Stimulated activated CD4-positive, alpha-beta T cell treated with anti-CD3 and anti-CD28 coated beads, Interleukin-4, amount 100 ng/mL, for 1 hour (primary cell): ENCODE results near the gene MSX1.
"Not testable (repeated sequence)": the region's sequence is repeated elsewhere in the genome, so short reads cannot be mapped to it uniquely, and the experiment has no call there.

Experiments
- DNase-seq: peaks from one replicate; pipeline ENCODE4 v3.0.0-alpha.2; 2020

The MSX1 gene

GRCh38 chr4:4859325-4859798 lies at the start of gene MSX1:
Gene MSX1 (plus strand): TSS chr4:4859665. CDS start chr4:4859900, 235 bp downstream.
- peak; percentile 56 for DNase-seq

- DNase-seq: no peak
These were observed 49.2 kb upstream of the MSX1 start for GRCh38 chr4:4810092-4810774.

- no peak for DNase-seq
These were observed 48.7 kb upstream of the MSX1 start for GRCh38 chr4:4810778-4811177.

- DNase-seq: no peak
These were observed 47.2 kb upstream of the MSX1 start for GRCh38 chr4:4812145-4812794.

- DNase-seq: no peak
These were observed 40.9 kb upstream of the MSX1 start for GRCh38 chr4:4818415-4819212.

GRCh38 chr4:4819213-4819606 lies 40.3 kb upstream of the MSX1 start:
- DNase-seq: no peak

- no peak for DNase-seq
These were observed 39.2 kb upstream of the MSX1 start for GRCh38 chr4:4820261-4820660.

GRCh38 chr4:4820739-4821138 lies 38.7 kb upstream of the MSX1 start:
- DNase-seq: no peak

GRCh38 chr4:4821577-4821976 lies 37.9 kb upstream of the MSX1 start:
- no peak for DNase-seq

GRCh38 chr4:4822286-4822685 lies 37.2 kb upstream of the MSX1 start:
- DNase-seq: not testable (repeated sequence)

GRCh38 chr4:4823621-4824162 lies 35.8 kb upstream of the MSX1 start:
- DNase-seq: no peak

- DNase-seq: no peak
These were observed 35.2 kb upstream of the MSX1 start for GRCh38 chr4:4824232-4824631.

GRCh38 chr4:4825431-4825830 lies 34.0 kb upstream of the MSX1 start:
- DNase-seq: no peak

GRCh38 chr4:4829837-4830236 lies 29.6 kb upstream of the MSX1 start:
- DNase-seq: no peak

GRCh38 chr4:4831266-4831665 lies 28.2 kb upstream of the MSX1 start:
- no peak for DNase-seq

GRCh38 chr4:4831825-4832224 lies 27.6 kb upstream of the MSX1 start:
- DNase-seq: no peak

GRCh38 chr4:4836044-4836443 lies 23.4 kb upstream of the MSX1 start:
- DNase-seq: no peak

- DNase-seq: no peak
These were observed 22.1 kb upstream of the MSX1 start for GRCh38 chr4:4837316-4837715.

- DNase-seq: no peak
These were observed 21.2 kb upstream of the MSX1 start for GRCh38 chr4:4838051-4838935.

- DNase-seq: no peak
These were observed 20.3 kb upstream of the MSX1 start for GRCh38 chr4:4838936-4839810.

- DNase-seq: no peak
These were observed 19.1 kb upstream of the MSX1 start for GRCh38 chr4:4840351-4840750.
